ENCODE data around the gene ZNF292. TPM values are rescaled to one million over a fixed set of nuclear protein-coding genes. Genes with fewer than 3 reads are reported as not detected.
"Not testable (repeated sequence)": the region's sequence is repeated elsewhere in the genome, so short reads cannot be mapped to it uniquely, and the experiment has no call there.

ZNF292 gene
- total RNA-seq, 2 donors from 2014 or later = 28.0 to 30.3 TPM

DNA sequence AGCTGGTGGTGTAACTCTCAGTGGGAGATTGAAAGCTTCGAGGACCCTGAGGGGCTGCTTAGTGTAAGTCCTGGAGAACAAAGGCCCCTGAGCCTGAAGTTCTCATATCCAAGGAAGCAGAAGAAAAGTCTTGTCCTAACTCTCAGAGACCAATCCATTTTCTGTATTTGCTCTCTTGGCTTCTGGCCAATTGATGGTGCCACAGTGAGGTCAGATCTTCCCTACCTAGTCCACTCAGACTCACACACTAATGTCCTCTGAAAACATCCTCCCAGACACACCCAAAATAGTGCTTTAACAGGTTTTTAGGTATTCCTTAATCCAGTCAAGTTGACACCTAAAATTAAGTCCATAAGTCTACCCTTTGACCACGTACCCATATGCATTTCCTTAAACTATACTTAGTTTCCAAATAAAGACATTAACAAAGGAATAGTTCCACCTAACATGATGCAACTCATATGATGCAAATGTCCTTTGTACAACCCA is 29.4 kb downstream of the ZNF292 start:
- 93 to 96% methylated on average over 2 of the region's 2 CpGs for WGBS, 2 donors
- Histone ChIP-seq H3K9me3 (no peaks in the 10 kb centered on the region), H3K4me3 (no peak overlapping the region), H3K27ac (no peak overlapping the region), H3K4me1 (no peaks in the 10 kb centered on the region), H3K27me3 (no peaks in the 10 kb centered on the region), H3K36me3 (replicated peaks in 1 of 2; ENCODE audit: insufficient read depth in 1 of 2, low read depth in 2 of 2) (no peaks in the 10 kb centered on the region)
- intact Hi-C loops (cut with DNase I) = no loop called here
- no peak for TF ChIP-seq POLR2A (IDR thresholded peaks at IDR 0.05)
- TF ChIP-seq, protein P1, sequence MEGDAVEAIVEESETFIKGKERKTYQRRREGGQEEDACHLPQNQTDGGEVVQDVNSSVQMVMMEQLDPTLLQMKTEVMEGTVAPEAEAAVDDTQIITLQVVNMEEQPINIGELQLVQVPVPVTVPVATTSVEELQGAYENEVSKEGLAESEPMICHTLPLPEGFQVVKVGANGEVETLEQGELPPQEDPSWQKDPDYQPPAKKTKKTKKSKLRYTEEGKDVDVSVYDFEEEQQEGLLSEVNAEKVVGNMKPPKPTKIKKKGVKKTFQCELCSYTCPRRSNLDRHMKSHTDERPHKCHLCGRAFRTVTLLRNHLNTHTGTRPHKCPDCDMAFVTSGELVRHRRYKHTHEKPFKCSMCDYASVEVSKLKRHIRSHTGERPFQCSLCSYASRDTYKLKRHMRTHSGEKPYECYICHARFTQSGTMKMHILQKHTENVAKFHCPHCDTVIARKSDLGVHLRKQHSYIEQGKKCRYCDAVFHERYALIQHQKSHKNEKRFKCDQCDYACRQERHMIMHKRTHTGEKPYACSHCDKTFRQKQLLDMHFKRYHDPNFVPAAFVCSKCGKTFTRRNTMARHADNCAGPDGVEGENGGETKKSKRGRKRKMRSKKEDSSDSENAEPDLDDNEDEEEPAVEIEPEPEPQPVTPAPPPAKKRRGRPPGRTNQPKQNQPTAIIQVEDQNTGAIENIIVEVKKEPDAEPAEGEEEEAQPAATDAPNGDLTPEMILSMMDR (IDR thresholded peaks at IDR 0.05) = no peak
- no peak for ATAC-seq
- DNase-seq = no peak

GRCh38 chr6:87196275-87196842 is 41.0 kb downstream of the ZNF292 start:
- intact Hi-C loops (cut with DNase I) = no loop called here
- Histone ChIP-seq H3K4me1 (no peaks in the 10 kb centered on the region), H3K9me3 (no peaks in the 10 kb centered on the region), H3K27me3 (no peaks in the 10 kb centered on the region), H3K4me3 (no peak overlapping the region), H3K27ac (no peak overlapping the region), H3K36me3 (replicated peaks in 1 of 2; ENCODE audit: insufficient read depth in 1 of 2, low read depth in 2 of 2) (no peaks in the 10 kb centered on the region)
- WGBS, 2 donors = 54 to 89% methylated on average over 1 of the region's 1 CpG
- no peak for TF ChIP-seq POLR2A (IDR thresholded peaks at IDR 0.05)
- TF ChIP-seq, protein P1 (IDR thresholded peaks at IDR 0.05) = no peak
- no peak for DNase-seq
- no peak for ATAC-seq

DNA sequence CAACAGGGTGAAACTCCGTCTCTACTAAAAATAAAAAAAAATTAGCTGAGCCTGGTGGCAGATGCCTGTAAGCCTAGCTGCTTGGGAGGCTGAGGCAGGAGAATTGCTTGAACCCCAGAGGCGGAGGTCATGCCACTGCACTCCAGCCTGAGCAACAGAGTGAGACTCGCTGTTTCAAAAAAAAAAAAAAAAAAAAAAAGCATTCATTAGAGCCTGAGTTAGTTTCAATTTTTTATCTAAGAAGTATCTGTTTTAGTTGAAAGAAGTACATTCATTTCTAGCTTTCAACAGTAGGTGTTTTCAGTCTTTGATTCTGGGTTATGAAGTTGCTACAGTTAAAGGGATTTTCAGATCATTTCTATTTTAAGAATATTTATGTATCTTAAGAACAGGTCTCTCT is 42.2 kb downstream of the ZNF292 start:
- Histone ChIP-seq H3K4me3 (no peak overlapping the region), H3K36me3 (replicated peaks in 1 of 2; ENCODE audit: insufficient read depth in 1 of 2, low read depth in 2 of 2) (no peaks in the 10 kb centered on the region), H3K4me1 (no peaks in the 10 kb centered on the region), H3K9me3 (no peaks in the 10 kb centered on the region), H3K27me3 (no peaks in the 10 kb centered on the region), H3K27ac (no peak overlapping the region)
- no peak for ATAC-seq
- no peak for DNase-seq
- TF ChIP-seq, protein P1 (IDR thresholded peaks at IDR 0.05) = no peak
- no peak for TF ChIP-seq POLR2A (IDR thresholded peaks at IDR 0.05)
- intact Hi-C loops (cut with DNase I) = no loop called here
- 97 to 100% methylated on average over 3 of the region's 3 CpGs for WGBS, 2 donors

GRCh38 chr6:87198022-87198810 is 42.9 kb downstream of the ZNF292 start:
- 96 to 97% methylated on average over 15 of the region's 15 CpGs for WGBS, 2 donors
- not testable (repeated sequence) for DNase-seq

GRCh38 chr6:87199787-87200186 is 44.4 kb downstream of the ZNF292 start:
- Histone ChIP-seq H3K9me3 (no peaks in the 10 kb centered on the region), H3K36me3 (replicated peaks in 1 of 2; ENCODE audit: insufficient read depth in 1 of 2, low read depth in 2 of 2) (no peaks in the 10 kb centered on the region), H3K4me1 (no peaks in the 10 kb centered on the region), H3K27ac (no peak overlapping the region), H3K27me3 (no peaks in the 10 kb centered on the region), H3K4me3 (no peak overlapping the region)
- DNase-seq (no peak), ATAC-seq (no peak)
- intact Hi-C loops (cut with DNase I) = no loop called here
- WGBS, 2 donors = 68 to 76% methylated on average over 1 of the region's 1 CpG
- TF ChIP-seq POLR2A (IDR thresholded peaks at IDR 0.05) = no peak
- TF ChIP-seq, protein P1 (IDR thresholded peaks at IDR 0.05) = no peak

More at GRCh38 chr6:87198022-87198810, 42.9 kb downstream of the ZNF292 start:
- H3K9me3 ChIP-seq; intact Hi-C loops (cut with DNase I); H3K4me1 ChIP-seq; ATAC-seq; H3K27me3 ChIP-seq; H3K27ac ChIP-seq; H3K36me3 ChIP-seq (replicated peaks in 1 of 2; ENCODE audit: insufficient read depth in 1 of 2, low read depth in 2 of 2); H3K4me3 ChIP-seq: not testable (repeated sequence)
